ENCODE results near the gene RASGRF2. TPM values are rescaled to one million over a fixed set of nuclear protein-coding genes. Genes with fewer than 3 reads are reported as not detected.
A peak's percentile ranks its signal among the peaks of the same experiment; 100 is the strongest.

The RASGRF2 gene
- total and polyA plus RNA-seq, 2 experiments from 2014 or later = 0.04 TPM; not detected in 1

GRCh38 chr5:80936881-80937280 lies 23.3 kb upstream of the RASGRF2 start:
- Histone ChIP-seq H3K27me3 (replicated peaks; ENCODE audit: insufficient read depth) (no peaks in the 10 kb centered on the region), H3K9me3 (ENCODE audit: low read depth) (no peaks in the 10 kb centered on the region), H3K36me3 (ENCODE audit: low read depth) (no peaks in the 10 kb centered on the region), H2AFZ (no peak overlapping the region), H3F3A (ENCODE audit: insufficient read depth) (no peaks in the 10 kb centered on the region), H3K27ac (no peak overlapping the region), H3K4me2 (ENCODE audit: unreplicated experiment) (no peak overlapping the region), H3K9ac (no peak overlapping the region), H3K9me2 (ENCODE audit: insufficient read depth) (no peaks in the 10 kb centered on the region), H3K4me1 (ENCODE audit: insufficient read depth) (no peaks in the 10 kb centered on the region), H4K20me1 (ENCODE audit: insufficient read depth) (no peaks in the 10 kb centered on the region), H3K79me2 (ENCODE audit: insufficient read depth) (no peaks in the 10 kb centered on the region), H3K4me3 (no peak overlapping the region)
- TF ChIP-seq EZH2phosphoT487 (IDR thresholded peaks at IDR 0.05; ENCODE audit: insufficient read depth, low read depth) (no peak), EZH2 (IDR thresholded peaks at IDR 0.05; ENCODE audit: insufficient read depth, poor library complexity, severe bottlenecking) (no peak)
- no peak for DNase-seq
- 59 to 65% methylated on average over 3 of the region's 3 CpGs for WGBS, 2 experiments (ENCODE audit: low coverage in 1 of 2, low lambda C conversion rate in 2 of 2, missing lambda C conversion rate in 2 of 2)
- in situ Hi-C loops (cut with MboI) = no loop called here

GRCh38 chr5:80937584-80938356 lies 22.4 kb upstream of the RASGRF2 start:
- TF ChIP-seq EZH2phosphoT487 (IDR thresholded peaks at IDR 0.05; ENCODE audit: insufficient read depth, low read depth) (no peak), EZH2 (IDR thresholded peaks at IDR 0.05; ENCODE audit: insufficient read depth, poor library complexity, severe bottlenecking) (no peak)
- Histone ChIP-seq H3K27me3 (replicated peaks; ENCODE audit: insufficient read depth) (no peaks in the 10 kb centered on the region), H3K4me1 (ENCODE audit: insufficient read depth) (no peaks in the 10 kb centered on the region), H4K20me1 (ENCODE audit: insufficient read depth) (no peaks in the 10 kb centered on the region), H3K27ac (no peak overlapping the region), H3K9ac (no peak overlapping the region), H2AFZ (no peak overlapping the region), H3K9me2 (ENCODE audit: insufficient read depth) (no peaks in the 10 kb centered on the region), H3F3A (ENCODE audit: insufficient read depth) (no peaks in the 10 kb centered on the region), H3K4me2 (ENCODE audit: unreplicated experiment) (no peak overlapping the region), H3K9me3 (ENCODE audit: low read depth) (no peaks in the 10 kb centered on the region), H3K4me3 (no peak overlapping the region), H3K36me3 (ENCODE audit: low read depth) (no peaks in the 10 kb centered on the region), H3K79me2 (ENCODE audit: insufficient read depth) (no peaks in the 10 kb centered on the region)
- in situ Hi-C loops (cut with MboI) = no loop called here
- 60% methylated on average over 9 of the region's 9 CpGs for WGBS, 2 experiments (ENCODE audit: low coverage in 1 of 2, low lambda C conversion rate in 2 of 2, missing lambda C conversion rate in 2 of 2)
- DNase-seq = peak; percentile 17

- H3K4me3 ChIP-seq = no peak overlapping the region
- no peaks in the 10 kb centered on the region for H3K9me3 ChIP-seq (ENCODE audit: low read depth)
- DNase-seq = no peak
- no peaks in the 10 kb centered on the region for H4K20me1 ChIP-seq (ENCODE audit: insufficient read depth)
- H3K79me2 ChIP-seq (ENCODE audit: insufficient read depth) = no peaks in the 10 kb centered on the region
- H3F3A ChIP-seq (ENCODE audit: insufficient read depth) = no peaks in the 10 kb centered on the region
- no peaks in the 10 kb centered on the region for H3K27me3 ChIP-seq (replicated peaks; ENCODE audit: insufficient read depth)
- no peak overlapping the region for H3K27ac ChIP-seq
- no peaks in the 10 kb centered on the region for H3K36me3 ChIP-seq (ENCODE audit: low read depth)
- no peak overlapping the region for H3K9ac ChIP-seq
- H3K4me2 ChIP-seq (ENCODE audit: unreplicated experiment) = no peak overlapping the region
- 63 to 70% methylated on average over 1 of the region's 1 CpG for WGBS, 2 experiments (ENCODE audit: low coverage in 1 of 2, low lambda C conversion rate in 2 of 2, missing lambda C conversion rate in 2 of 2)
- no peaks in the 10 kb centered on the region for H3K4me1 ChIP-seq (ENCODE audit: insufficient read depth)
- no peaks in the 10 kb centered on the region for H3K9me2 ChIP-seq (ENCODE audit: insufficient read depth)
- no peak for TF ChIP-seq EZH2phosphoT487 (IDR thresholded peaks at IDR 0.05; ENCODE audit: insufficient read depth, low read depth)
- no peak for TF ChIP-seq EZH2 (IDR thresholded peaks at IDR 0.05; ENCODE audit: insufficient read depth, poor library complexity, severe bottlenecking)
- no peak overlapping the region for H2AFZ ChIP-seq
- in situ Hi-C loops (cut with MboI) = no loop called here
Measured at GRCh38 chr5:80941496-80941895, 18.7 kb upstream of the RASGRF2 start.

GRCh38 chr5:80951366-80951765 lies 8.8 kb upstream of the RASGRF2 start:
- 7 to 11% methylated on average over 5 of the region's 5 CpGs for WGBS, 2 experiments (ENCODE audit: low coverage in 1 of 2, low lambda C conversion rate in 2 of 2, missing lambda C conversion rate in 2 of 2)
- TF ChIP-seq EZH2 (IDR thresholded peaks at IDR 0.05; ENCODE audit: insufficient read depth, poor library complexity, severe bottlenecking) = no peak
- TF ChIP-seq EZH2phosphoT487 (IDR thresholded peaks at IDR 0.05; ENCODE audit: insufficient read depth, low read depth) = no peak
- no peaks in the 10 kb centered on the region for H3K36me3 ChIP-seq (ENCODE audit: low read depth)

More at GRCh38 chr5:80951366-80951765, 8.8 kb upstream of the RASGRF2 start:
- no peak overlapping the region for H3K27ac ChIP-seq
- no peak overlapping the region for H3K4me3 ChIP-seq
- DNase-seq = no peak
- H3K9me2 ChIP-seq (ENCODE audit: insufficient read depth) = no peaks in the 10 kb centered on the region
- no peak overlapping the region for H2AFZ ChIP-seq
- H4K20me1 ChIP-seq (ENCODE audit: insufficient read depth) = no peaks in the 10 kb centered on the region
- in situ Hi-C loops (cut with MboI) = no loop called here
- H3K4me2 ChIP-seq (ENCODE audit: unreplicated experiment) = no peak overlapping the region
- no peaks in the 10 kb centered on the region for H3F3A ChIP-seq (ENCODE audit: insufficient read depth)
- H3K9me3 ChIP-seq (ENCODE audit: low read depth) = no peaks in the 10 kb centered on the region
- H3K27me3 ChIP-seq (replicated peaks; ENCODE audit: insufficient read depth) = peaks cover 10% of the 10 kb centered on the region
- H3K79me2 ChIP-seq (ENCODE audit: insufficient read depth) = no peaks in the 10 kb centered on the region
- H3K4me1 ChIP-seq (ENCODE audit: insufficient read depth) = no peaks in the 10 kb centered on the region
- no peak overlapping the region for H3K9ac ChIP-seq

Data from GM23248 (cell line).